Peyer's patch (tissue), 4 donors: ENCODE data around the gene METRNL.

ENCODE experiments used
- POLR2A ChIP-seq, 2 donors: fragments of 450-650 bp; IDR thresholded peaks; one replicate each; pipeline ENCODE4 v1.5.1; 2017; ENCODE audit warnings: antibody characterized with exemption in 2 of 2, mild to moderate bottlenecking in 2 of 2, moderate library complexity in 2 of 2
- TF ChIP-seq, protein P1 (sequence below), 6 experiments: fragments of 450-650 bp in 4 of 6; fragments of 200-600 bp in 2 of 6; sonication (generic) in 1 of 6; IDR thresholded peaks; one replicate each; pipeline ENCODE4 v1.5.1; 2017 to 2019; ENCODE audit warnings: antibody characterized with exemption in 6 of 6, mild to moderate bottlenecking in 3 of 6, moderate library complexity in 1 of 6

- TF ChIP-seq, protein P1, sequence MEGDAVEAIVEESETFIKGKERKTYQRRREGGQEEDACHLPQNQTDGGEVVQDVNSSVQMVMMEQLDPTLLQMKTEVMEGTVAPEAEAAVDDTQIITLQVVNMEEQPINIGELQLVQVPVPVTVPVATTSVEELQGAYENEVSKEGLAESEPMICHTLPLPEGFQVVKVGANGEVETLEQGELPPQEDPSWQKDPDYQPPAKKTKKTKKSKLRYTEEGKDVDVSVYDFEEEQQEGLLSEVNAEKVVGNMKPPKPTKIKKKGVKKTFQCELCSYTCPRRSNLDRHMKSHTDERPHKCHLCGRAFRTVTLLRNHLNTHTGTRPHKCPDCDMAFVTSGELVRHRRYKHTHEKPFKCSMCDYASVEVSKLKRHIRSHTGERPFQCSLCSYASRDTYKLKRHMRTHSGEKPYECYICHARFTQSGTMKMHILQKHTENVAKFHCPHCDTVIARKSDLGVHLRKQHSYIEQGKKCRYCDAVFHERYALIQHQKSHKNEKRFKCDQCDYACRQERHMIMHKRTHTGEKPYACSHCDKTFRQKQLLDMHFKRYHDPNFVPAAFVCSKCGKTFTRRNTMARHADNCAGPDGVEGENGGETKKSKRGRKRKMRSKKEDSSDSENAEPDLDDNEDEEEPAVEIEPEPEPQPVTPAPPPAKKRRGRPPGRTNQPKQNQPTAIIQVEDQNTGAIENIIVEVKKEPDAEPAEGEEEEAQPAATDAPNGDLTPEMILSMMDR (IDR thresholded peaks at IDR 0.05), result no peak
- no peak for TF ChIP-seq POLR2A (IDR thresholded peaks at IDR 0.05)
Measured at GRCh38 chr17:83042522-83043158, 36.8 kb upstream of the METRNL start.
